CD14-positive monocyte (primary cell): ENCODE results near the gene CYBRD1. TPM values are rescaled to one million over a fixed set of nuclear protein-coding genes. Genes with fewer than 3 reads are reported as not detected.

Experiments
- DNase-seq, 3 donors: peaks; one replicate each; pipeline ENCODE4 v3.0.0-alpha.2; 2011 to 2022
- H2AFZ ChIP-seq: 2 replicates; pipeline ENCODE4 v1.6.0; 2012; ENCODE audit warnings: mild to moderate bottlenecking, low read depth, low read length, inconsistent platforms; ENCODE audit not compliant: insufficient read depth, poor library complexity, severe bottlenecking
- H3K27ac ChIP-seq, 2 donors: 1 replicate in 1 of 2; 2 replicates in 1 of 2; pipeline ENCODE4 v1.5.1; 2012 to 2013; ENCODE audit warnings: low read length in 2 of 2, control low read depth in 1 of 2, inconsistent platforms in 1 of 2, low read depth in 1 of 2, mild to moderate bottlenecking in 1 of 2
- H3K27me3 ChIP-seq, 2 donors: one replicate each; pipeline versions ENCODE4 v1.6.0 to v1.6.1; 2011 to 2013; ENCODE audit warnings: low read length in 2 of 2; ENCODE audit not compliant: control insufficient read depth in 2 of 2, insufficient read depth in 2 of 2
- H3K36me3 ChIP-seq, 2 donors: replicated peaks in 1 of 2; 1 replicate in 1 of 2; 2 replicates in 1 of 2; pipeline versions ENCODE4 v1.5.1 to v1.6.1; 2012 to 2013; ENCODE audit warnings: low read length in 2 of 2, control low read depth in 1 of 2, inconsistent platforms in 1 of 2, mild to moderate bottlenecking in 1 of 2; ENCODE audit not compliant: insufficient read depth in 2 of 2, control insufficient read depth in 1 of 2
- H3K4me1 ChIP-seq, 2 donors: 1 replicate in 1 of 2; 2 replicates in 1 of 2; pipeline versions ENCODE4 v1.5.1 to v1.6.1; 2012 to 2013; ENCODE audit warnings: low read length in 2 of 2, control low read depth in 1 of 2, inconsistent platforms in 1 of 2, mild to moderate bottlenecking in 1 of 2, moderate library complexity in 1 of 2; ENCODE audit not compliant: insufficient read depth in 2 of 2, control insufficient read depth in 1 of 2
- H3K4me2 ChIP-seq: replicated peaks from 2 replicates; pipeline ENCODE3; 2012; ENCODE audit warnings: low read length, moderate library complexity, mild to moderate bottlenecking; ENCODE audit not compliant: poor library complexity, severe bottlenecking; ENCODE audit errors: extremely low read depth
- H3K4me3 ChIP-seq, 3 experiments: fragments of 200-600 bp in 1 of 3; sonication (generic) in 1 of 3; replicated peaks in 1 of 3; 1 replicate in 2 of 3; 2 replicates in 1 of 3; pipeline ENCODE4 v1.5.1; 2011 to 2013; ENCODE audit warnings: low read length in 3 of 3, mild to moderate bottlenecking in 3 of 3, control low read depth in 2 of 3, low read depth in 2 of 3, inconsistent platforms in 1 of 3, moderate library complexity in 1 of 3
- H3K79me2 ChIP-seq: 2 replicates; pipeline ENCODE4 v1.6.0; 2012; ENCODE audit warnings: mild to moderate bottlenecking, control low read depth, inconsistent platforms, low read length, moderate library complexity; ENCODE audit not compliant: insufficient read depth
- H3K9ac ChIP-seq: 2 replicates; pipeline ENCODE4 v1.6.0; 2017; ENCODE audit warnings: low read length, mild to moderate bottlenecking; ENCODE audit not compliant: insufficient read depth, poor library complexity, severe bottlenecking
- H3K9me3 ChIP-seq, 2 donors: replicated peaks in 1 of 2; 1 replicate in 1 of 2; 2 replicates in 1 of 2; pipeline versions ENCODE4 v1.5.1 to v1.6.1; 2012 to 2013; ENCODE audit warnings: low read length in 2 of 2, control low read depth in 1 of 2; ENCODE audit not compliant: control insufficient read depth in 1 of 2, insufficient read depth in 1 of 2
- H4K20me1 ChIP-seq: 2 replicates; pipeline ENCODE4 v1.6.0; 2012; ENCODE audit warnings: mild to moderate bottlenecking, low read length, control low read depth, moderate library complexity; ENCODE audit not compliant: insufficient read depth
- H3K27ac Mint-ChIP-seq, 7 donors: one replicate each; pipeline ENCODE4 v1.8.0; 2020; ENCODE audit warnings: mild to moderate bottlenecking in 7 of 7, mixed read lengths in 7 of 7, moderate library complexity in 6 of 7, inconsistent platforms in 2 of 7
- H3K27me3 Mint-ChIP-seq, 3 donors: one replicate each; pipeline ENCODE4 v1.8.0; 2021 to 2022; ENCODE audit warnings: low read depth in 3 of 3, mild to moderate bottlenecking in 3 of 3, mixed read lengths in 3 of 3, moderate library complexity in 3 of 3, inconsistent platforms in 1 of 3
- H3K36me3 Mint-ChIP-seq, 2 donors: one replicate each; pipeline ENCODE4 v1.8.0; 2020; ENCODE audit warnings: mixed read lengths in 2 of 2, inconsistent platforms in 1 of 2, mild to moderate bottlenecking in 1 of 2
- H3K4me1 Mint-ChIP-seq: one replicate; pipeline ENCODE4 v1.8.0; 2020; ENCODE audit warnings: mild to moderate bottlenecking, mixed read lengths
- H3K4me3 Mint-ChIP-seq, 2 donors: one replicate each; pipeline ENCODE4 v1.8.0; 2020; ENCODE audit warnings: mild to moderate bottlenecking in 2 of 2, mixed read lengths in 2 of 2, moderate library complexity in 1 of 2
- H3K9me3 Mint-ChIP-seq, 7 donors: one replicate each; pipeline ENCODE4 v1.8.0; 2020 to 2022; ENCODE audit warnings: mixed read lengths in 7 of 7, mild to moderate bottlenecking in 6 of 7, moderate library complexity in 6 of 7, inconsistent platforms in 2 of 7
- CTCF ChIP-seq: fragments of 200-600 bp; IDR thresholded peaks from one replicate; pipeline ENCODE4 v1.8.0; 2022; ENCODE audit warnings: antibody characterized with exemption, mild to moderate bottlenecking
- WGBS: methylation state at CpG from one replicate; pipeline ENCODE4 v1.1.5; 2013; ENCODE audit warnings: missing lambda C conversion rate; ENCODE audit not compliant: insufficient coverage; 5-methylcytosine and 5-hydroxymethylcytosine counted together
- intact Hi-C, 2 donors: fragments of 100-400 bp; cut with micrococcal nuclease; formaldehyde crosslinking; loops; one replicate each; pipeline versions ENCODE4 v1.15.0 to v1.15.1; 2023
- polyA plus RNA-seq, 3 donors: library from polyadenylated mRNA; depleted of rRNA in 1 of 3; unstranded in 2 of 3; stranded (reverse) in 1 of 3; fragments of 300-500 nt in 2 of 3; fragments of >200 nt in 1 of 3; fragmentation: Illumina TruSeq in 2 of 3; gene quantifications; 1 replicate in 2 of 3; 2 replicates in 1 of 3; pipeline ENCODE4 v1.2.3, GENCODE V29; 2012 to 2021

The CYBRD1 gene
- polyA plus RNA-seq, 3 donors: 21.7 to 61.0 (median 47.3) TPM

DNA sequence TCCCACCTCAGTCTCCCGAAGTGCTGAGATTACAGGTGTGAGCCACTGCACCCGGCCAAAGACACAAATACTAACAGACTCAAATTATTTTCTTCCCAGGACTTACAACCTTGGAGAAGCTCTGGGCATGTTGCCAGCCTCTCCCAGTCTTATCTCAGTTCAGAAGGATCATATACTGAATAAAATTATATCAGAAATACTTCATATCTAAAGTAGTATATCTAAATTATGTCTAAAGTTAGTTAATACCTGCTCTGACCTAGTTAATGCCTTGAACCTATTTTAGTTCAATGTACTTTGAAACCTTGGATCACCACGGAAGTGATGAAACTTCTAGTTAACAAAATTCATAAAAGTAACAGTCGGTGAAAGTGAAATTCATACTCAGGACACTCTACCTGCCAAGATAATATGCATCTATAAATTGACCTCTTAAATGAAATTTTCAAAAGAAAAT is 34.4 kb upstream of the CYBRD1 start:
- H3K4me2 ChIP-seq: no peak overlapping the region
- intact Hi-C loops: no loop called here

GRCh38 chr2:171490577-171490976 is 31.7 kb upstream of the CYBRD1 start:
- no peak overlapping the region for H3K27ac ChIP-seq
- no peak for TF ChIP-seq CTCF
- intact Hi-C loops: no loop called here
- H3K4me2 ChIP-seq: no peak overlapping the region
- peaks cover 0 to 2% of the 10 kb centered on the region in 2 donors for H3K36me3 ChIP-seq
- Mint-ChIP-seq H3K27ac (no peak overlapping the region), H3K27me3 (peaks cover 0 to 2% (median 0%) of the 10 kb centered on the region in 3 donors), H3K9me3 (peaks cover 0 to 14% (median 10%) of the 10 kb centered on the region in 7 donors), H3K4me3 (no peak overlapping the region), H3K36me3 (peaks cover 14 to 17% of the 10 kb centered on the region in 2 donors), H3K4me1 (no peaks in the 10 kb centered on the region)
- 100% methylated on average over 1 of the region's 2 CpGs for WGBS
- DNase-seq: no peak
- H3K27me3 ChIP-seq: no peaks in the 10 kb centered on the region
- H3K4me1 ChIP-seq: no peaks in the 10 kb centered on the region
- H2AFZ ChIP-seq: no peak overlapping the region
- H3K9ac ChIP-seq: no peak overlapping the region
- peaks cover 6% of the 10 kb centered on the region in 2 donors for H3K9me3 ChIP-seq
- H4K20me1 ChIP-seq: no peaks in the 10 kb centered on the region
- no peak overlapping the region for H3K4me3 ChIP-seq
- no peaks in the 10 kb centered on the region for H3K79me2 ChIP-seq

More for the DNA sequence above, 34.4 kb upstream of the CYBRD1 start:
- DNase-seq: no peak
- Mint-ChIP-seq H3K4me3 (no peak overlapping the region), H3K36me3 (peaks cover 30 to 32% of the 10 kb centered on the region in 2 donors), H3K27ac (no peak overlapping the region), H3K27me3 (peaks cover 0 to 2% (median 0%) of the 10 kb centered on the region in 3 donors), H3K4me1 (no peaks in the 10 kb centered on the region), H3K9me3 (peaks cover 0 to 14% (median 10%) of the 10 kb centered on the region in 7 donors)
- Histone ChIP-seq H3K4me1 (no peaks in the 10 kb centered on the region), H3K9me3 (peaks cover 6% of the 10 kb centered on the region in 2 donors), H3K27ac (no peak overlapping the region), H3K9ac (no peak overlapping the region), H3K36me3 (peaks cover 3 to 18% of the 10 kb centered on the region in 2 donors), H3K4me3 (no peak overlapping the region), H3K27me3 (no peaks in the 10 kb centered on the region), H3K79me2 (no peaks in the 10 kb centered on the region), H4K20me1 (no peaks in the 10 kb centered on the region), H2AFZ (no peak overlapping the region)
- TF ChIP-seq CTCF: no peak
- WGBS: no CpG with 5 or more reads among the region's 4 CpGs
